Vagina (tissue), 2 donors: Measurements from ENCODE around the gene FREM2. TPM values are rescaled to one million over a fixed set of nuclear protein-coding genes. Genes with fewer than 3 reads are reported as not detected.

Experiments used
- DNase-seq, 2 donors: peaks; one replicate each; pipeline ENCODE4 v3.0.0-alpha.2; 2017; ENCODE audit errors: extremely low spot score in 2 of 2
- H3K27ac ChIP-seq: fragments of 200-600 bp; sonication (generic); one replicate; pipeline ENCODE4 v1.5.1; 2019
- H3K27me3 ChIP-seq: fragments of 200-600 bp; sonication (generic); one replicate; pipeline ENCODE4 v1.5.1; 2019
- H3K36me3 ChIP-seq, 2 donors: fragments of 200-600 bp; sonication (generic); one replicate each; pipeline ENCODE4 v1.5.1; 2017 to 2019
- H3K4me1 ChIP-seq: fragments of 200-600 bp; sonication (generic); one replicate; pipeline ENCODE4 v1.5.1; 2019
- H3K4me3 ChIP-seq, 2 donors: fragments of 200-600 bp; sonication (generic); 1 replicate in 1 of 2; 2 replicates in 1 of 2; pipeline ENCODE4 v1.5.1; 2016 to 2019
- H3K9me3 ChIP-seq: fragments of 200-600 bp; sonication (generic); one replicate; pipeline ENCODE4 v1.5.1; 2019
- POLR2A ChIP-seq, 2 donors: fragments of 450-650 bp; IDR thresholded peaks; one replicate each; pipeline ENCODE4 v1.6.1; 2017; ENCODE audit warnings: antibody characterized with exemption in 2 of 2, mild to moderate bottlenecking in 2 of 2, moderate library complexity in 2 of 2
- POLR2AphosphoS5 ChIP-seq, 2 donors: sonication (generic); formaldehyde crosslinking; IDR thresholded peaks; one replicate each; pipeline ENCODE4 v1.9.0; 2017; ENCODE audit warnings: antibody characterized with exemption in 2 of 2, mild to moderate bottlenecking in 2 of 2, low read depth in 1 of 2; ENCODE audit not compliant: insufficient read depth in 1 of 2
- intact Hi-C: fragments of 100-400 bp; cut with DNase I; formaldehyde crosslinking; loops from one replicate; pipeline ENCODE4 v1.15.1; 2023
- total RNA-seq: library from RNA; depleted of rRNA; stranded (reverse); fragments of >200 nt; gene quantifications from one replicate; pipeline ENCODE4 v1.2.3, GENCODE V29; 2016
- TF ChIP-seq, protein P1 (sequence below), 3 experiments: fragments of 450-650 bp in 2 of 3; fragments of 200-600 bp in 1 of 3; sonication (generic) in 1 of 3; IDR thresholded peaks; one replicate each; pipeline ENCODE4 v1.5.1; 2017 to 2019; ENCODE audit warnings: antibody characterized with exemption in 3 of 3, mild to moderate bottlenecking in 2 of 3, moderate library complexity in 2 of 3

The FREM2 gene
- total RNA-seq, 1 donor from 2014 or later: 0.98 TPM

DNA sequence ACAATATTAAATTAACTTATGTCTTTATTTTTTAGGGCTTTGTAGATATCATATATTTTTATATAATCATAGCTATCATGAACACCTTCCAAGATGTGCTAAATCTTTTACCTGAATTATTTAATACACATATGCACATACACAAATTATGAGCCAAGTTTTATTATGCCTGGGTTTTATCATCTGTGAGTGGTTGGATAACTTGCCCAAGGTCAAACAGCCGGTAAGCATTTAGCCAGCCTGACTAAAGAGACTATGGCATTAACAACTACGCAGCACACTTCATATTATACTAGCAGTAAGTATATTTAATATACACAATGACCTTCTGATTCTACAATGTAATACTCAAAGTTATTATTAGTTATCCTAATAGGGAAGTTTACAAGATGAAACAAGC lies 132.7 kb downstream of the FREM2 start:
- Histone ChIP-seq H3K27me3 (no peaks in the 10 kb centered on the region), H3K4me3 (no peak overlapping the region), H3K27ac (no peak overlapping the region), H3K4me1 (peaks cover 4% of the 10 kb centered on the region), H3K36me3 (no peaks in the 10 kb centered on the region), H3K9me3 (no peaks in the 10 kb centered on the region)
- intact Hi-C loops: no loop called here
- DNase-seq: no peak
- TF ChIP-seq POLR2AphosphoS5 (IDR thresholded peaks at IDR 0.05; ENCODE audit: insufficient read depth in 1 of 2, low read depth in 1 of 2): no peak
- TF ChIP-seq POLR2A (IDR thresholded peaks at IDR 0.05): no peak
- TF ChIP-seq, protein P1, sequence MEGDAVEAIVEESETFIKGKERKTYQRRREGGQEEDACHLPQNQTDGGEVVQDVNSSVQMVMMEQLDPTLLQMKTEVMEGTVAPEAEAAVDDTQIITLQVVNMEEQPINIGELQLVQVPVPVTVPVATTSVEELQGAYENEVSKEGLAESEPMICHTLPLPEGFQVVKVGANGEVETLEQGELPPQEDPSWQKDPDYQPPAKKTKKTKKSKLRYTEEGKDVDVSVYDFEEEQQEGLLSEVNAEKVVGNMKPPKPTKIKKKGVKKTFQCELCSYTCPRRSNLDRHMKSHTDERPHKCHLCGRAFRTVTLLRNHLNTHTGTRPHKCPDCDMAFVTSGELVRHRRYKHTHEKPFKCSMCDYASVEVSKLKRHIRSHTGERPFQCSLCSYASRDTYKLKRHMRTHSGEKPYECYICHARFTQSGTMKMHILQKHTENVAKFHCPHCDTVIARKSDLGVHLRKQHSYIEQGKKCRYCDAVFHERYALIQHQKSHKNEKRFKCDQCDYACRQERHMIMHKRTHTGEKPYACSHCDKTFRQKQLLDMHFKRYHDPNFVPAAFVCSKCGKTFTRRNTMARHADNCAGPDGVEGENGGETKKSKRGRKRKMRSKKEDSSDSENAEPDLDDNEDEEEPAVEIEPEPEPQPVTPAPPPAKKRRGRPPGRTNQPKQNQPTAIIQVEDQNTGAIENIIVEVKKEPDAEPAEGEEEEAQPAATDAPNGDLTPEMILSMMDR (IDR thresholded peaks at IDR 0.05): no peak

DNA sequence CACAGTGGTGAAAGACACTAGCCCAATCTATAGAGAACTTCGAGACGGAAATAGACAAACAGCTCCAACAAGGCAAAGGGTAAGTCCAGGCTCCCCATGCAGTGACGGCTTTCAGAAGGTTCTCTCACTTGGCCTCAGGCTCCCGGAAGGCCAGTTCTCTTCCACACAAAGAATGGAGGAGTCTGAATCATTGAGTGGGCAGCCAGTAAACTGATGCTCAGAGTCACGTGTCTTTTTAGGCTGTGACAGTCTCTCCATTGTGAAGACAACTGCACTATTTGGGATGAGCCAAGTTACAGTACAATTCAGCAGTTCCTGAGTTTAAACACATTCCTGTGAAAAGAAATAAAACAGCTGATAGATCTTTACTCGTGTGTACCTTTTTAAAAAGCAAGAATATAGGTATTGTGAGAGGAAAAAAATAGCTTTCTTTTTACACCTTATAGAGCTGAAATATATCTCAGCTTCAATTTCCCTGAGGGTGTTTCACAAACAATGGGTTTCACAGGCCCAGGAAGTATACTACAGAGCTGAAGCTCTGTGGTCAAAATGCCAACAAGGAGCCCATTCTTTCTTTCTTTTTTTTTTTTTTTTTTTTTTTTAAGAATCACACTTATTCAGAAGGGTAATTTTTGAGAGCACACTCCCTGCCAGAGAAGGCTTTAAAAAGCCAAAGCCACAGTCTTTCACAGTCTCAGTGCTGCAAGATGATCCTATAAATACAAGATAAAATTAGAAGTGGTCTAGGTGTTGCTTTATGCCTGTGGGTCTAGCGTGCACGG lies 135.1 kb downstream of the FREM2 start:
- TF ChIP-seq, protein P1 (IDR thresholded peaks at IDR 0.05): no peak
- TF ChIP-seq POLR2A (IDR thresholded peaks at IDR 0.05): no peak
- no peak for TF ChIP-seq POLR2AphosphoS5 (IDR thresholded peaks at IDR 0.05; ENCODE audit: insufficient read depth in 1 of 2, low read depth in 1 of 2)
- H3K27me3 ChIP-seq: no peaks in the 10 kb centered on the region
- no peaks in the 10 kb centered on the region for H3K36me3 ChIP-seq
- intact Hi-C loops: no loop called here
- H3K27ac ChIP-seq: no peak overlapping the region
- H3K4me3 ChIP-seq: no peak overlapping the region
- no peaks in the 10 kb centered on the region for H3K4me1 ChIP-seq
- H3K9me3 ChIP-seq: no peaks in the 10 kb centered on the region
- DNase-seq: no peak

DNA sequence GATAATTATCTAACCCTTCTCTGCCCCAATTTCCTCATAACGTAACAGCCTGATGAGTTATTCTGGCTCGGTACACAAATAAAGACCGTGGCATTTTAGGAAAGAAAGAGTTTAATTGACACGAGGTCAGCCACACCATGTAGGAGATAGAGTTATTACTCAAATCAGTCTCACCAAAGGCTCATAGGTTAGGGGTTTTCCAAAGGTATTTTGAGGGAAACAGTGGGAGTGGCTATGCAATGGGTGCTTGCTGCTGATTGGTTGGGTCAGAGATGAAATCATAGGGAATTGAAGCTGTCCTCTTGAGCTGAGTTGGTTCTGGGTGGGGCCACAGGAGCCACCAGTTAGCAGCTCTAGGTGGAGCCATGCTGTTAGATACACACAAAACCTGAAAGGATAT lies 137.5 kb downstream of the FREM2 start:
- no peak for DNase-seq

DNA sequence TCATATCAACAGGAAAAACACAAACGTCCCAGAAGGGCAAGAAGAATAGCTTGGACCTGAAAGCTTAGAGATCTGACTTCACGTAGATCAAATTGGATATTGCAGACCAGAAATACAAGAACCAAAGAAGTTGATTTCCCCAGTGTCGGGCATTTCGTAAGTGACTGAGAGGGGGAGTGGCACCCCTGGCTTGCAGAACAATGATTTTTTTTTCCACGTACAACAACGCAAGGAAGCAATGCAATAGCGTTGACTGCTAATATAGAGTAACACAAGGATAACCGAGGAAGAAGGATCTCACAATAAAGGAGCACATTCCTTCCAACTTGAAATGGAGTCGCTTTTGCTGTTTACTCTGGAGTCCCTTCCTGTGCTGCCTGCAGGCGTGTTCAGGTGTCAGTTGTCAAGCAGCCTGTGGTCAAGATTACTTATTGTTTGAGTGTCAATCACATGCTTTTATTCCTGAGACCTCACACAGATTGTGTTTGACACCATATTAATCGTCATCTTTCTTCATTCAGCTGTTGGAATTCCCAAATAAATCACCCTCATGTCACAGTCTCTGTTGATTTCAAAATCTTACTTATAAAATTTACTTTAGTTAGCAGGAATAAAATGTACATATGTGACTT lies 139.4 kb downstream of the FREM2 start:
- no peak for DNase-seq
- TF ChIP-seq POLR2A (IDR thresholded peaks at IDR 0.05): no peak
- TF ChIP-seq POLR2AphosphoS5 (IDR thresholded peaks at IDR 0.05; ENCODE audit: insufficient read depth in 1 of 2, low read depth in 1 of 2): no peak
- TF ChIP-seq, protein P1 (IDR thresholded peaks at IDR 0.05): no peak
- no peaks in the 10 kb centered on the region for H3K9me3 ChIP-seq
- no peak overlapping the region for H3K4me3 ChIP-seq
- H3K27me3 ChIP-seq: no peaks in the 10 kb centered on the region
- H3K27ac ChIP-seq: no peak overlapping the region
- H3K4me1 ChIP-seq: no peaks in the 10 kb centered on the region
- no peaks in the 10 kb centered on the region for H3K36me3 ChIP-seq
- intact Hi-C loops: no loop called here

More for the DNA sequence above, 137.5 kb downstream of the FREM2 start:
- no peak overlapping the region for H3K4me3 ChIP-seq
- no peak overlapping the region for H3K27ac ChIP-seq
- TF ChIP-seq POLR2A (IDR thresholded peaks at IDR 0.05): no peak
- TF ChIP-seq POLR2AphosphoS5 (IDR thresholded peaks at IDR 0.05; ENCODE audit: insufficient read depth in 1 of 2, low read depth in 1 of 2): no peak
- TF ChIP-seq, protein P1 (IDR thresholded peaks at IDR 0.05): no peak
- no peaks in the 10 kb centered on the region for H3K27me3 ChIP-seq
- H3K36me3 ChIP-seq: no peaks in the 10 kb centered on the region
- intact Hi-C loops: no loop called here
- no peaks in the 10 kb centered on the region for H3K9me3 ChIP-seq
- no peaks in the 10 kb centered on the region for H3K4me1 ChIP-seq
